NB4 (cell line): ENCODE results near the gene SARS1.

Source experiments
- CTCF ChIP-seq: IDR thresholded peaks from one replicate; pipeline ENCODE4 v1.5.1; 2012; ENCODE audit warnings: low read depth, low read length
- POLR2A ChIP-seq: IDR thresholded peaks from 2 replicates; pipeline ENCODE4 v1.6.1; 2011; ENCODE audit warnings: mild to moderate bottlenecking; ENCODE audit not compliant: insufficient read length; ENCODE audit errors: extremely low read depth
- TF ChIP-seq, protein P1 (sequence below): IDR thresholded peaks from 2 replicates; pipeline ENCODE4 v1.6.1; 2011; ENCODE audit warnings: low read depth, low read length

GRCh38 chr1:109280862-109281261 is 67.1 kb downstream of the SARS1 start:
- TF ChIP-seq POLR2A (no peak), CTCF (no peak)
- TF ChIP-seq, protein P1, sequence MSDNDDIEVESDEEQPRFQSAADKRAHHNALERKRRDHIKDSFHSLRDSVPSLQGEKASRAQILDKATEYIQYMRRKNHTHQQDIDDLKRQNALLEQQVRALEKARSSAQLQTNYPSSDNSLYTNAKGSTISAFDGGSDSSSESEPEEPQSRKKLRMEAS: no peak
